ENCODE results near the gene TMEM200A. TPM values are rescaled to one million over a fixed set of nuclear protein-coding genes. Genes with fewer than 3 reads are reported as not detected.

The TMEM200A gene
- 43.3 and 47.0 TPM in 2 replicates for total RNA-seq (2014; rRNA removed; shearing (Covaris generic))
- 44.4 and 44.5 TPM in 2 replicates for polyA plus RNA-seq (2016; fragmentation: Nextera tagmentation; extraction: Ambion mirVana)

DNA sequence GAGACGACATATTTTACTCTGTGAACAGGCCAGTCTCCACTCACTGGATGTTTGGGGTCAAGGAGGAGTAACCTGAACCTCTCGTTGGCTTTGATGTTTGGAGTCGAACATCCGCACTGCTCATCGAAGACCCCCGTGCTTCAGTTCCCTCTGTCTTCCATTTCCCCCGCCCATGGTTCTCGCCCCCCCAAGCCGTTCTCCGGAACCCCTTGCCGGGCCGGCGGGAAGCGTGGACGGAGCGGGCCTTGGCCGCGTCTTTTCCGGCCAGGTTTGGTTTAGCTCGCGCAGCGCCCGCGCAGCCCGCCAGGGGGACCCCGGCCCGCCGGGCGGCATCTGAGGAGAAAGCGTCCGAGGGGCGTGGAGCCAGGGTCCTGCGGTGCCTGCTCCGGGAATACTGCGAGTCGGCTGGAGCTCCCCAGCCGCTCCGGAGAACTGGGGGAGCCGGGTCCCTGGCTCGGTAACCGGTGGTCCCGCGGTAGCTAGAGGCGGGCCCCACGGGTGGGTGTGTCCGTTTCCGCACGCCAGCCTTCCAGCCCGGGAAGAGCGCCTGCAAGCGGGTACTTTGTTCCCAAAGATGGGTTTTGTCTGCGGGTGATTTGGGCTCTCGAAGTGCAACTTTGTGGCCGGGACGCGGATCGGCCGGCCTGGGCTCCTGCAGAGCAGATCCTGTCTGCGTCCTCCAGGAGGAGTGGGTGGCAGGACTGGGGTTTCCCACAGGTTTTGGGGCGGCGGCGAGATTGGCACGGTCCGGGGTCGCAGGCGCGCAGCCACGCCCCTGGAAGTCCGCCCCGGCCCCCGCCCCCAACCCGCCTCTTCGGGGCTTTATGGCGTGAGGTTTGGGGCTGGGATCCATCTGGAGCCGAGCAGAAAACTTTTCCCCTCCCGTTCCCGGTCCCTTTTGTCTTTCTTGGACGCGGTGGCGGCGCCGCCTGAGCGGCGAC lies at the start of gene TMEM200A:
Gene TMEM200A, plus strand, starts transcription at position 852 of the 941 bp plus-strand sequence. CDS start 74,406 bp downstream, outside the sequence.
- Histone ChIP-seq H3K9me3 (ENCODE audit: low read depth) (no peaks in the 10 kb centered on the region), H3K4me1 (ENCODE audit: insufficient read depth) (peaks cover 13% of the 10 kb centered on the region), H3K4me3 (peak within 1 kb of the TSS; percentile 91), H3K79me2 (ENCODE audit: insufficient read depth) (peaks cover 41% of the 10 kb centered on the region), H3K36me3 (ENCODE audit: low read depth) (no peaks in the 10 kb centered on the region), H3K9ac (peak within 1 kb of the TSS; percentile 84), H3K27ac (peak within 1 kb of the TSS; percentile 36), H3K27me3 (replicated peaks; ENCODE audit: insufficient read depth) (no peaks in the 10 kb centered on the region), H3K4me2 (ENCODE audit: unreplicated experiment) (peak within 1 kb of the TSS; percentile 96), H4K20me1 (ENCODE audit: insufficient read depth) (no peaks in the 10 kb centered on the region), H3F3A (ENCODE audit: insufficient read depth) (peaks cover 10% of the 10 kb centered on the region; the same call in 1 of the 2 replicates), H3K9me2 (ENCODE audit: insufficient read depth) (no peaks in the 10 kb centered on the region), H2AFZ (peak within 1 kb of the TSS; percentile 92)
- no peak for TF ChIP-seq EZH2 (IDR thresholded peaks at IDR 0.05; ENCODE audit: insufficient read depth, poor library complexity, severe bottlenecking)
- TF ChIP-seq EZH2phosphoT487 (IDR thresholded peaks at IDR 0.05; ENCODE audit: insufficient read depth, low read depth), result no peak
- in situ Hi-C loops (cut with MboI), result no loop called here
- peak; percentile 86 for DNase-seq
- 1 to 3% methylated on average over 59 to 84 of the region's 84 CpGs for WGBS, 2 experiments (ENCODE audit: low coverage in 1 of 2, low lambda C conversion rate in 2 of 2, missing lambda C conversion rate in 2 of 2)

GRCh38 chr6:130320908-130321307 lies 44.9 kb upstream of the TMEM200A start:
- no peak overlapping the region for H3K4me3 ChIP-seq
- H3K79me2 ChIP-seq (ENCODE audit: insufficient read depth), result no peaks in the 10 kb centered on the region
- H3K36me3 ChIP-seq (ENCODE audit: low read depth), result no peaks in the 10 kb centered on the region
- H3K27ac ChIP-seq, result no peak overlapping the region
- no peak overlapping the region for H3K9ac ChIP-seq
- peaks cover 24% of the 10 kb centered on the region for H3F3A ChIP-seq (ENCODE audit: insufficient read depth)
- WGBS, 2 experiments (ENCODE audit: low coverage in 1 of 2, low lambda C conversion rate in 2 of 2, missing lambda C conversion rate in 2 of 2), result 96 to 98% methylated on average over 2 of the region's 2 CpGs
- H3K27me3 ChIP-seq (replicated peaks; ENCODE audit: insufficient read depth), result no peaks in the 10 kb centered on the region
- no peaks in the 10 kb centered on the region for H4K20me1 ChIP-seq (ENCODE audit: insufficient read depth)
- H2AFZ ChIP-seq, result no peak overlapping the region
- H3K4me2 ChIP-seq (ENCODE audit: unreplicated experiment), result no peak overlapping the region
- no peaks in the 10 kb centered on the region for H3K9me3 ChIP-seq (ENCODE audit: low read depth)
- peaks cover 31% of the 10 kb centered on the region for H3K4me1 ChIP-seq (ENCODE audit: insufficient read depth)
- H3K9me2 ChIP-seq (ENCODE audit: insufficient read depth), result no peaks in the 10 kb centered on the region
- DNase-seq, result peak; percentile 30
- in situ Hi-C loops (cut with MboI), result loop anchor here (25.0 kb wide), 1 partner anchor 516 kb away; the partner anchor contains the start of gene SMLR1
- TF ChIP-seq EZH2phosphoT487 (IDR thresholded peaks at IDR 0.05; ENCODE audit: insufficient read depth, low read depth), result no peak
- TF ChIP-seq EZH2 (IDR thresholded peaks at IDR 0.05; ENCODE audit: insufficient read depth, poor library complexity, severe bottlenecking), result no peak

DNA sequence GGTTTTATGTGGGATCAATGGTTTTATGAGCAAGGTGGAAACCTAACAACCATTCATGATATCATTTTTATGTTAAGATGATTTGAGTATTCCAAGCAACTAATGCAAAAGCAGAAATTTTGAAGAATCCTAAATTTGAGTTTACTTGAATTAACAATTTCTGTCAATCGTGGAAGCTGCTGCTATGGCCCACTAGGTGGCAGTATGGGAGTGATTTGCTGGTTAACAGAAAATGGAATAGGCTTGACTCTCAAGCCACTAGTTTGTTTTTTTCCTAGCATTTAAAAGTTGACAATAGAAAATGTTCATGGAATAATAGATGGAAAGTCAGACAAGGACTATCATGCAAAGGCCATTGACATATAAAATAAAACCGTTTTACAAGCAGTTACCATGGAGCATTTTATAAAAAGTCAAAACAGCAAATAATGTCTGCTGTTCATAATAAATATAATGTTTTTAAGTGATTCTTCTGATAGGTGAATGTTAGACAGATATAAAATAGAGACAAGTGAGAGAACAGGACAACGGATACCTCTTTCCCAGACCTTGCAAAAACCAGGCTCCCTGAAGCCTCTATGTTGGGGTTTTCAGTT lies 43.0 kb upstream of the TMEM200A start:
- no peak overlapping the region for H3K27ac ChIP-seq
- H3K9me2 ChIP-seq (ENCODE audit: insufficient read depth), result no peaks in the 10 kb centered on the region
- TF ChIP-seq EZH2phosphoT487 (IDR thresholded peaks at IDR 0.05; ENCODE audit: insufficient read depth, low read depth), result no peak
- no peak for TF ChIP-seq EZH2 (IDR thresholded peaks at IDR 0.05; ENCODE audit: insufficient read depth, poor library complexity, severe bottlenecking)
- H3K36me3 ChIP-seq (ENCODE audit: low read depth), result no peaks in the 10 kb centered on the region
- no peaks in the 10 kb centered on the region for H4K20me1 ChIP-seq (ENCODE audit: insufficient read depth)
- no peak overlapping the region for H2AFZ ChIP-seq
- in situ Hi-C loops (cut with MboI), result loop anchor here (25.0 kb wide), 1 partner anchor 515 kb away; the partner anchor contains the start of gene SMLR1
- H3K4me3 ChIP-seq, result no peak overlapping the region
- no peak overlapping the region for H3K9ac ChIP-seq
- H3K9me3 ChIP-seq (ENCODE audit: low read depth), result no peaks in the 10 kb centered on the region
- H3K27me3 ChIP-seq (replicated peaks; ENCODE audit: insufficient read depth), result no peaks in the 10 kb centered on the region
- H3K4me2 ChIP-seq (ENCODE audit: unreplicated experiment), result no peak overlapping the region
- DNase-seq, result peak; percentile 76
- peaks cover 31% of the 10 kb centered on the region for H3K4me1 ChIP-seq (ENCODE audit: insufficient read depth)
- H3K79me2 ChIP-seq (ENCODE audit: insufficient read depth), result no peaks in the 10 kb centered on the region
- 8 to 20% methylated on average over 3 of the region's 3 CpGs for WGBS, 2 experiments (ENCODE audit: low coverage in 1 of 2, low lambda C conversion rate in 2 of 2, missing lambda C conversion rate in 2 of 2)
- H3F3A ChIP-seq (ENCODE audit: insufficient read depth), result peaks cover 24% of the 10 kb centered on the region

- in situ Hi-C loops (cut with MboI), result loop anchor here (25.0 kb wide), 1 partner anchor 513 kb away; the partner anchor contains the start of gene SMLR1
- no peaks in the 10 kb centered on the region for H3K27me3 ChIP-seq (replicated peaks; ENCODE audit: insufficient read depth)
- H3K9me2 ChIP-seq (ENCODE audit: insufficient read depth), result no peaks in the 10 kb centered on the region
- 7 to 10% methylated on average over 4 of the region's 4 CpGs for WGBS, 2 experiments (ENCODE audit: low coverage in 1 of 2, low lambda C conversion rate in 2 of 2, missing lambda C conversion rate in 2 of 2)
- DNase-seq, result peak; percentile 92
- peak overlapping the region; percentile 47 for H3K9ac ChIP-seq
- peaks cover 24% of the 10 kb centered on the region for H3F3A ChIP-seq (ENCODE audit: insufficient read depth)
- peak overlapping the region; percentile 55 for H3K27ac ChIP-seq
- peaks cover 31% of the 10 kb centered on the region for H3K4me1 ChIP-seq (ENCODE audit: insufficient read depth)
- peak overlapping the region; percentile 43 for H2AFZ ChIP-seq
- no peaks in the 10 kb centered on the region for H3K36me3 ChIP-seq (ENCODE audit: low read depth)
- H3K4me2 ChIP-seq (ENCODE audit: unreplicated experiment), result peak overlapping the region; percentile 74
- no peak for TF ChIP-seq EZH2phosphoT487 (IDR thresholded peaks at IDR 0.05; ENCODE audit: insufficient read depth, low read depth)
- no peak for TF ChIP-seq EZH2 (IDR thresholded peaks at IDR 0.05; ENCODE audit: insufficient read depth, poor library complexity, severe bottlenecking)
- H3K9me3 ChIP-seq (ENCODE audit: low read depth), result no peaks in the 10 kb centered on the region
- no peaks in the 10 kb centered on the region for H4K20me1 ChIP-seq (ENCODE audit: insufficient read depth)
- H3K79me2 ChIP-seq (ENCODE audit: insufficient read depth), result no peaks in the 10 kb centered on the region
- H3K4me3 ChIP-seq, result peak overlapping the region; percentile 48
Observed at GRCh38 chr6:130324657-130325056, 41.2 kb upstream of the TMEM200A start.
